ENCODE results near the gene CEBPA. TPM values are rescaled to one million over a fixed set of nuclear protein-coding genes. Genes with fewer than 3 reads are reported as not detected.

The CEBPA gene
- total and polyA plus RNA-seq, 9 donors, result 0.92 to 6.1 (median 3.7) TPM

- H3K27ac ChIP-seq, result no peak overlapping the region
- no peaks in the 10 kb centered on the region for H3K4me1 ChIP-seq (ENCODE audit: insufficient read depth)
- WGBS, 3 donors, result 65 to 76% (median 70%) methylated on average over 14 to 17 of the region's 17 CpGs
- H3K27me3 ChIP-seq, result no peaks in the 10 kb centered on the region
- H3K4me3 ChIP-seq, result no peak overlapping the region
- TF ChIP-seq POLR2A (IDR thresholded peaks at IDR 0.05) (no peak), EP300 (IDR thresholded peaks at IDR 0.05) (no peak)
- TF ChIP-seq, protein P1, sequence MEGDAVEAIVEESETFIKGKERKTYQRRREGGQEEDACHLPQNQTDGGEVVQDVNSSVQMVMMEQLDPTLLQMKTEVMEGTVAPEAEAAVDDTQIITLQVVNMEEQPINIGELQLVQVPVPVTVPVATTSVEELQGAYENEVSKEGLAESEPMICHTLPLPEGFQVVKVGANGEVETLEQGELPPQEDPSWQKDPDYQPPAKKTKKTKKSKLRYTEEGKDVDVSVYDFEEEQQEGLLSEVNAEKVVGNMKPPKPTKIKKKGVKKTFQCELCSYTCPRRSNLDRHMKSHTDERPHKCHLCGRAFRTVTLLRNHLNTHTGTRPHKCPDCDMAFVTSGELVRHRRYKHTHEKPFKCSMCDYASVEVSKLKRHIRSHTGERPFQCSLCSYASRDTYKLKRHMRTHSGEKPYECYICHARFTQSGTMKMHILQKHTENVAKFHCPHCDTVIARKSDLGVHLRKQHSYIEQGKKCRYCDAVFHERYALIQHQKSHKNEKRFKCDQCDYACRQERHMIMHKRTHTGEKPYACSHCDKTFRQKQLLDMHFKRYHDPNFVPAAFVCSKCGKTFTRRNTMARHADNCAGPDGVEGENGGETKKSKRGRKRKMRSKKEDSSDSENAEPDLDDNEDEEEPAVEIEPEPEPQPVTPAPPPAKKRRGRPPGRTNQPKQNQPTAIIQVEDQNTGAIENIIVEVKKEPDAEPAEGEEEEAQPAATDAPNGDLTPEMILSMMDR (IDR thresholded peaks at IDR 0.05), result no peak
- intact Hi-C loops (cut with DNase I), result no loop called here
- DNase-seq, result no peak
- H3K9me3 ChIP-seq, result no peaks in the 10 kb centered on the region
- no peaks in the 10 kb centered on the region for H3K36me3 ChIP-seq
Measured at GRCh38 chr19:33251526-33252090, 50.7 kb downstream of the CEBPA start.

DNA sequence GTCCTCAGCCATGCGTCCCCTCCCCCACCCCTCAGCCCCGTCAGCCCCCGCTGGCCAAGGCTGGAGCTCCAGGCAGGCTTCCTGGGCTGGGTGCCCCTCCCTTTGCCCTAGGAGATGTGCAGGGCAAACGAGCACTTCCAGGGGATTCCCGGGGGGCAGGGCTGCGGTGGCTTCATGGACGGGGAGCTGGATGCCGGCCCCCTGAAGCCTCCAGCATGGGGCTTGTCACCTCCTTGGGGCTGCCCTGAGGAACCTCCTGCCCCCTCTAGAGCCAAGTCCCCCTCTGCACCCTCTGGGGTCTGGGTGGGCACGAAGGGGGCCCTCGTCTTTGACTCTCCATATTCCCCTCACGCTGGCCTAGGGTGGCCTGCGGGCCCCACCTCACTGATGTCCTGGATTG is 51.3 kb downstream of the CEBPA start:
- no peak overlapping the region for H3K27ac ChIP-seq
- H3K36me3 ChIP-seq, result no peaks in the 10 kb centered on the region
- DNase-seq, result no peak
- TF ChIP-seq POLR2A (IDR thresholded peaks at IDR 0.05) (no peak), EP300 (IDR thresholded peaks at IDR 0.05) (no peak)
- TF ChIP-seq, protein P1 (IDR thresholded peaks at IDR 0.05), result no peak
- no peaks in the 10 kb centered on the region for H3K9me3 ChIP-seq
- no peak overlapping the region for H3K4me3 ChIP-seq
- intact Hi-C loops (cut with DNase I), result no loop called here
- H3K4me1 ChIP-seq (ENCODE audit: insufficient read depth), result no peaks in the 10 kb centered on the region
- 24 to 53% (median 49%) methylated on average over 7 to 12 of the region's 12 CpGs for WGBS, 3 donors
- H3K27me3 ChIP-seq, result no peaks in the 10 kb centered on the region

DNA sequence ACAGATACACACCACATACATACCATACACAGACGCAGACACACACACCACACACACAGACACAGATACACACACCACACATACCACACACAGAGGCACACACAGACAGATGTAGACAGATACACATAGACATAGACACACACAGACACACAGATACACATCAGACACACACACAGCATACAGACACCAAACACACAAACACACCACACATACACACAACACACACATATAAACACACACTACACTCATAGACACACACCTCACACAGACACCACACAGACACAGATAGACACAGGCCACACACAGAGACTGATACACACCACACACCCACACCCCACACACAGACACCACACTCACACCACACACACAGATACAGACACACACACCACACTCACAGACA is 51.8 kb downstream of the CEBPA start:
- no peaks in the 10 kb centered on the region for H3K27me3 ChIP-seq
- no peak overlapping the region for H3K4me3 ChIP-seq
- no peaks in the 10 kb centered on the region for H3K9me3 ChIP-seq
- intact Hi-C loops (cut with DNase I), result no loop called here
- H3K27ac ChIP-seq, result no peak overlapping the region
- WGBS, 3 donors, result 91 to 96% (median 94%) methylated on average over 1 of the region's 1 CpG
- no peak for TF ChIP-seq POLR2A (IDR thresholded peaks at IDR 0.05)
- TF ChIP-seq, protein P1 (IDR thresholded peaks at IDR 0.05), result no peak
- no peak for TF ChIP-seq EP300 (IDR thresholded peaks at IDR 0.05)
- H3K36me3 ChIP-seq, result no peaks in the 10 kb centered on the region
- no peak for DNase-seq
- no peaks in the 10 kb centered on the region for H3K4me1 ChIP-seq (ENCODE audit: insufficient read depth)

Other genes starting within 250 kb of the CEBPA start
- 10 to 100 TPM in 1 of 7 donors, 1 to 10 TPM in 6; 1.3 to 47.9 (median 3.9) TPM for gene RHPN2, start 237.6 kb downstream of the CEBPA start, total RNA-seq
- 1 to 10 TPM; 1.7 to 2.6 TPM for gene RHPN2, start 237.6 kb downstream of the CEBPA start, polyA plus RNA-seq
- gene GPATCH1, start 221.4 kb downstream of the CEBPA start, total RNA-seq, result 10 to 100 TPM in 4 of 7 donors, 1 to 10 TPM in 3; 4.4 to 11.5 (median 10.5) TPM
- 10 to 100 TPM in 1 of 2 donors, 1 to 10 TPM in 1; 6.8 to 10.9 TPM for gene GPATCH1, start 221.4 kb downstream of the CEBPA start, polyA plus RNA-seq
- gene WDR88, start 170.4 kb downstream of the CEBPA start, total RNA-seq, result under 1 TPM in 1 of 7 donors, not detected in 6; 0.79 TPM
- not detected for gene WDR88, start 170.4 kb downstream of the CEBPA start, polyA plus RNA-seq
- gene LRP3, start 108.2 kb downstream of the CEBPA start, total RNA-seq, result 100 to 1,000 TPM in 4 of 7 donors, 10 to 100 TPM in 3; 43.7 to 138 (median 107) TPM
- gene LRP3, start 108.2 kb downstream of the CEBPA start, polyA plus RNA-seq, result 10 to 100 TPM in 1 of 2 donors, 1 to 10 TPM in 1; 1.2 to 76.1 TPM
- not detected for gene SLC7A10, start 76.7 kb downstream of the CEBPA start, total RNA-seq
- not detected for gene SLC7A10, start 76.7 kb downstream of the CEBPA start, polyA plus RNA-seq
- gene CEBPG, start 71.2 kb upstream of the CEBPA start, total RNA-seq, result 10 to 100 TPM in 4 of 7 donors, 1 to 10 TPM in 3; 7.3 to 54.6 (median 12.0) TPM
- 10 to 100 TPM in 1 of 2 donors, 1 to 10 TPM in 1; 5.6 to 12.1 TPM for gene CEBPG, start 71.2 kb upstream of the CEBPA start, polyA plus RNA-seq
- 10 to 100 TPM; 38.7 to 66.9 (median 62.2) TPM for gene PEPD, start 219.3 kb upstream of the CEBPA start, total RNA-seq
- 10 to 100 TPM; 50.8 to 57.7 TPM for gene PEPD, start 219.3 kb upstream of the CEBPA start, polyA plus RNA-seq

Data from ovary (tissue), 9 donors.